ENCODE data around the gene C19orf33. TPM values are rescaled to one million over a fixed set of nuclear protein-coding genes. Genes with fewer than 3 reads are reported as not detected.

C19orf33 gene
- total and polyA plus RNA-seq, 2 donors from 2014 or later = 40.3 to 43.9 TPM

DNA sequence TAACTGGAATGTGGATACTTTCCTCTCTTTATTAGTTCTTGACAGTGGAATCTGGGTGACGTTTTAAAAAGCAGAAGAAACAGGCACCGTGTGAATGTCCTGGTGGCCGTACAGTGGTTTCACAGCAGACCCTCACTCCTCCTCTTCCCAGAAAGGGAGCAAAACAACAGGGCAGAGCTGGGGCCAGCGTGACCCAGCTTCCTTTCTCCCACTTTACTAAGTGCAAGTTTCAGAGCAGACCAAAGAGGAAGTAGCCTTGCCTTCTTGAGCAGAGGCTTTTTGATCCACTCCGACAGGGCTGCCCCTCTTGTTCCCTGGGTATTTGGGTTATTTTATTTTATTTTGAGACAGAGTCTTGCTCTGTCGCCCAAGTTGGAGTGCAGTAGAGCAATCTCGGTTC, 19.6 kb upstream of the C19orf33 start:
- Histone ChIP-seq H3K9ac (ENCODE audit: low read length in 3 of 3) (peak overlapping the region in 1 of 3 donors; percentile 34), H3K27me3 (ENCODE audit: control insufficient read depth, insufficient read depth, low read length) (no peaks in the 10 kb centered on the region), H3K36me3 (ENCODE audit: control insufficient read depth in 2 of 3, insufficient read depth in 3 of 3, low read length in 3 of 3) (peaks cover 0 to 33% (median 6%) of the 10 kb centered on the region in 3 donors), H3K9me3 (ENCODE audit: control insufficient read depth in 2 of 3, insufficient read depth in 1 of 3, low read length in 3 of 3) (no peaks in the 10 kb centered on the region), H3K4me1 (ENCODE audit: control insufficient read depth in 2 of 3, insufficient read depth in 2 of 3, low read depth in 1 of 3, low read length in 3 of 3) (peaks cover 0 to 19% (median 8%) of the 10 kb centered on the region in 3 donors), H3K27ac (ENCODE audit: low read depth in 2 of 2, low read length in 2 of 2) (no peak overlapping the region), H3K4me3 (ENCODE audit: low read length in 3 of 3) (no peak overlapping the region)
- no peak for TF ChIP-seq CTCF (IDR thresholded peaks at IDR 0.05; ENCODE audit: borderline replicate concordance, extremely low read depth, insufficient read depth)
- intact Hi-C loops (cut with DNase I) = no loop called here
- FAIRE-seq (no peak), DNase-seq (no peak)

DNA sequence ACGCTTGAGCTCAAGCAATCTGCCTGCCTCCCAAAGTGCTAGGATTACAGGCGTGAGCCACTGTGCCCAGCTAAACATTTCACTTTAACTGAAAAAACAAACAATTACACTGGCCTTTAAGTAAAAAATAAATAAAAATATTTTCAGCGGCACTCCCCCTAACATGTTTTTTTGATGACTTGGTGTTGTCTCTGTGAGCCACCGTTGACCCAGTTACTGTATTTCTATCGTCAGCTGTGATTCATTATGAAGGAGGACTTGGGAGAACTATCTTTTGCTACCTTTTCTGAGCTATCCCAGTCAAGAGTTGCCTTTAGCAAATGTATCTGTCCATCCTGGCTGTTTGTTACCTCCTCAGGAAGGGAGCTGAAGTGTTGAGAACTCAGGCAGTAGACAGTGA, 18.5 kb upstream of the C19orf33 start:
- FAIRE-seq (no peak), DNase-seq (no peak)
- Histone ChIP-seq H3K27me3 (ENCODE audit: control insufficient read depth, insufficient read depth, low read length) (no peaks in the 10 kb centered on the region), H3K36me3 (ENCODE audit: control insufficient read depth in 2 of 3, insufficient read depth in 3 of 3, low read length in 3 of 3) (peaks cover 0 to 45% (median 15%) of the 10 kb centered on the region in 3 donors), H3K4me3 (ENCODE audit: low read length in 3 of 3) (no peak overlapping the region), H3K27ac (ENCODE audit: low read depth in 2 of 2, low read length in 2 of 2) (no peak overlapping the region), H3K4me1 (ENCODE audit: control insufficient read depth in 2 of 3, insufficient read depth in 2 of 3, low read depth in 1 of 3, low read length in 3 of 3) (peaks cover 0 to 13% (median 3%) of the 10 kb centered on the region in 3 donors), H3K9me3 (ENCODE audit: control insufficient read depth in 2 of 3, insufficient read depth in 1 of 3, low read length in 3 of 3) (no peaks in the 10 kb centered on the region), H3K9ac (ENCODE audit: low read length in 3 of 3) (no peak overlapping the region)
- intact Hi-C loops (cut with DNase I) = no loop called here
- no peak for TF ChIP-seq CTCF (IDR thresholded peaks at IDR 0.05; ENCODE audit: borderline replicate concordance, extremely low read depth, insufficient read depth)

- no peak for DNase-seq
These were observed 16.4 kb upstream of the C19orf33 start for GRCh38 chr19:38287604-38288003.

More at GRCh38 chr19:38287604-38288003, 16.4 kb upstream of the C19orf33 start:
- Histone ChIP-seq H3K36me3 (ENCODE audit: control insufficient read depth in 2 of 3, insufficient read depth in 3 of 3, low read length in 3 of 3) (peaks cover 0 to 60% (median 17%) of the 10 kb centered on the region in 3 donors), H3K4me3 (ENCODE audit: low read length in 3 of 3) (no peak overlapping the region), H3K9ac (ENCODE audit: low read length in 3 of 3) (no peak overlapping the region), H3K9me3 (ENCODE audit: control insufficient read depth in 2 of 3, insufficient read depth in 1 of 3, low read length in 3 of 3) (no peaks in the 10 kb centered on the region), H3K27me3 (ENCODE audit: control insufficient read depth, insufficient read depth, low read length) (no peaks in the 10 kb centered on the region), H3K27ac (ENCODE audit: low read depth in 2 of 2, low read length in 2 of 2) (no peak overlapping the region), H3K4me1 (ENCODE audit: control insufficient read depth in 2 of 3, insufficient read depth in 2 of 3, low read depth in 1 of 3, low read length in 3 of 3) (peaks cover 0 to 2% (median 0%) of the 10 kb centered on the region in 3 donors)
- no peak for TF ChIP-seq CTCF (IDR thresholded peaks at IDR 0.05; ENCODE audit: borderline replicate concordance, extremely low read depth, insufficient read depth)
- FAIRE-seq = no peak
- intact Hi-C loops (cut with DNase I) = no loop called here

Measured in kidney (tissue), 14 donors.